ENCODE results near the gene INSYN2B.

- TF ChIP-seq CTCF (IDR thresholded peaks at IDR 0.05) (no peak), EZH2 (IDR thresholded peaks at IDR 0.05) (no peak), EZH2phosphoT487 (IDR thresholded peaks at IDR 0.05) (no peak)
Observed at GRCh38 chr5:169960659-169961058, 19.6 kb downstream of the INSYN2B start.

All from neural progenitor cell (in vitro differentiated cells).